Prostate gland (tissue), 2 donors: ENCODE data around the gene HSBP1L1. TPM values are rescaled to one million over a fixed set of nuclear protein-coding genes. Genes with fewer than 3 reads are reported as not detected.

Experiments
- DNase-seq: peaks from one replicate; pipeline ENCODE4 v3.0.0-alpha.2; 2019; ENCODE audit warnings: low spot score
- H3K27ac ChIP-seq, 2 donors: fragments of 200-600 bp; sonication (generic); 2 replicates each; pipeline ENCODE4 v1.5.1; 2017 to 2019
- H3K27me3 ChIP-seq: fragments of 200-600 bp; sonication (generic); replicated peaks from 2 replicates; pipeline ENCODE4 v1.5.1; 2019; ENCODE audit not compliant: insufficient read depth
- H3K36me3 ChIP-seq, 2 donors: fragments of 200-600 bp; sonication (generic); 1 replicate in 1 of 2; 2 replicates in 1 of 2; pipeline versions ENCODE4 v1.5.1 to v1.8.1; 2017 to 2019
- H3K4me1 ChIP-seq: fragments of 200-600 bp; sonication (generic); replicated peaks from 2 replicates; pipeline ENCODE4 v1.5.1; 2019
- H3K4me3 ChIP-seq, 2 donors: fragments of 200-600 bp; sonication (generic); 2 replicates each; pipeline ENCODE4 v1.5.1; 2017 to 2019
- H3K9me3 ChIP-seq: fragments of 200-600 bp; sonication (generic); 2 replicates; pipeline ENCODE4 v1.5.1; 2017
- POLR2A ChIP-seq: fragments of 450-650 bp; IDR thresholded peaks from one replicate; pipeline ENCODE4 v1.6.1; 2016; ENCODE audit warnings: antibody characterized with exemption, mild to moderate bottlenecking
- POLR2AphosphoS5 ChIP-seq: sonication (generic); formaldehyde crosslinking; IDR thresholded peaks from one replicate; pipeline ENCODE4 v1.6.1; 2017; ENCODE audit warnings: antibody characterized with exemption
- WGBS: methylation state at CpG from one replicate; pipeline ENCODE4 v1.1.5; 2018; 5-methylcytosine and 5-hydroxymethylcytosine counted together
- intact Hi-C: fragments of 100-400 bp; cut with DNase I; formaldehyde crosslinking; loops from one replicate; pipeline ENCODE4 v1.14.2; 2022
- total RNA-seq, 2 donors: library from RNA; depleted of rRNA; stranded (reverse); fragments of >200 nt; gene quantifications; one replicate each; pipeline ENCODE4 v1.1.0, GENCODE V29; 2016
- TF ChIP-seq, protein P1 (sequence below), 4 experiments: fragments of 200-600 bp in 2 of 4; fragments of 450-650 bp in 2 of 4; sonication (generic) in 2 of 4; IDR thresholded peaks; 1 replicate in 3 of 4; 2 replicates in 1 of 4; pipeline ENCODE4 v1.5.1; 2016 to 2019; ENCODE audit warnings: antibody characterized with exemption in 4 of 4, mild to moderate bottlenecking in 2 of 4, moderate library complexity in 2 of 4

Gene HSBP1L1
- total RNA-seq, 2 donors from 2014 or later: 20.4 to 66.9 TPM

DNA sequence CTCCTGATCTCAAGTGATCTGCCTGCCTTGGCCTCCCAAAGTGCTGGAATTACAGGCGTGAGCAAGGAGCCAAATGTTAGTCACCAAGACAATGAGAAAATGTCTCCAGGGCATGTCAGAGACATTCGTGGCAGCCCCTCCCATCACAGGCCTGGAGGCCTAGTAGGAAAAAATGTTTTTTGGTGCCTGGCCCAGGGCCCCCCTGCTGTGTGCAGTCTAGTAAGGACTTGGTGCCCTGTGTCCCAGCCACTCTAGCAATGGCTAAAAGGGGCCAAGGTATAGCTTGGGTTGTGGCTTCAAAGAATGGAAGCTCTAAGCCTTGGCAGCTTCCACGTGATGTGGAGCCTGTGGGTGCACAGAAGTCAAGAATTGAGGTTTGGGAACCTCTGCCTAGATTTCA lies 36.4 kb downstream of the HSBP1L1 start:
- Histone ChIP-seq H3K4me1 (no peaks in the 10 kb centered on the region), H3K27ac (no peak overlapping the region), H3K36me3 (no peaks in the 10 kb centered on the region), H3K4me3 (no peak overlapping the region), H3K27me3 (no peaks in the 10 kb centered on the region), H3K9me3 (no peaks in the 10 kb centered on the region)
- DNase-seq: no peak
- WGBS: 78% methylated on average over 3 of the region's 3 CpGs
- TF ChIP-seq, protein P1, sequence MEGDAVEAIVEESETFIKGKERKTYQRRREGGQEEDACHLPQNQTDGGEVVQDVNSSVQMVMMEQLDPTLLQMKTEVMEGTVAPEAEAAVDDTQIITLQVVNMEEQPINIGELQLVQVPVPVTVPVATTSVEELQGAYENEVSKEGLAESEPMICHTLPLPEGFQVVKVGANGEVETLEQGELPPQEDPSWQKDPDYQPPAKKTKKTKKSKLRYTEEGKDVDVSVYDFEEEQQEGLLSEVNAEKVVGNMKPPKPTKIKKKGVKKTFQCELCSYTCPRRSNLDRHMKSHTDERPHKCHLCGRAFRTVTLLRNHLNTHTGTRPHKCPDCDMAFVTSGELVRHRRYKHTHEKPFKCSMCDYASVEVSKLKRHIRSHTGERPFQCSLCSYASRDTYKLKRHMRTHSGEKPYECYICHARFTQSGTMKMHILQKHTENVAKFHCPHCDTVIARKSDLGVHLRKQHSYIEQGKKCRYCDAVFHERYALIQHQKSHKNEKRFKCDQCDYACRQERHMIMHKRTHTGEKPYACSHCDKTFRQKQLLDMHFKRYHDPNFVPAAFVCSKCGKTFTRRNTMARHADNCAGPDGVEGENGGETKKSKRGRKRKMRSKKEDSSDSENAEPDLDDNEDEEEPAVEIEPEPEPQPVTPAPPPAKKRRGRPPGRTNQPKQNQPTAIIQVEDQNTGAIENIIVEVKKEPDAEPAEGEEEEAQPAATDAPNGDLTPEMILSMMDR (IDR thresholded peaks at IDR 0.05): no peak
- TF ChIP-seq POLR2A (no peak), POLR2AphosphoS5 (no peak)
- intact Hi-C loops: no loop called here

DNA sequence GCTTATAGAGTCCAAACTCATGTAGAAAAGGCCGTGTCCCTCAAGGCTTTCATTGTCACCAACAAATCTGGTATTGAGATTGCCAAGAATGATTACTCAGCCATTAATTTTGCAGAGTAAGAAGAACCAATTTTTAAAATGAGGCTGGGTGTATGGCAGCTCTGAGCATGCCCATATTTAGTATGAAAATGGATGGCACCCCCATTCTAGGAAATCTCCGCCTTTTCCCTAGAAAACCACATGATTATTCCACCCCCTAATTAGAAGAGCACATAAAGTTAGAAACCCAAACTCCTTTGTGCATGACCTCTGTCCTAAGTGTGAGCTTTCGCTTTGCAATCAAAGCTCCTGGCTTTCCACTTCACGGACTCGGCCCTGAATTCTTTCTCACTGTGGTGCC lies 38.0 kb downstream of the HSBP1L1 start:
- Histone ChIP-seq H3K27me3 (no peaks in the 10 kb centered on the region), H3K36me3 (no peaks in the 10 kb centered on the region), H3K4me3 (no peak overlapping the region), H3K4me1 (no peaks in the 10 kb centered on the region), H3K9me3 (no peaks in the 10 kb centered on the region), H3K27ac (no peak overlapping the region)
- TF ChIP-seq POLR2AphosphoS5 (no peak), POLR2A (no peak)
- TF ChIP-seq, protein P1 (IDR thresholded peaks at IDR 0.05): no peak
- intact Hi-C loops: no loop called here
- no peak for DNase-seq
- 89% methylated on average over 5 of the region's 5 CpGs for WGBS

DNA sequence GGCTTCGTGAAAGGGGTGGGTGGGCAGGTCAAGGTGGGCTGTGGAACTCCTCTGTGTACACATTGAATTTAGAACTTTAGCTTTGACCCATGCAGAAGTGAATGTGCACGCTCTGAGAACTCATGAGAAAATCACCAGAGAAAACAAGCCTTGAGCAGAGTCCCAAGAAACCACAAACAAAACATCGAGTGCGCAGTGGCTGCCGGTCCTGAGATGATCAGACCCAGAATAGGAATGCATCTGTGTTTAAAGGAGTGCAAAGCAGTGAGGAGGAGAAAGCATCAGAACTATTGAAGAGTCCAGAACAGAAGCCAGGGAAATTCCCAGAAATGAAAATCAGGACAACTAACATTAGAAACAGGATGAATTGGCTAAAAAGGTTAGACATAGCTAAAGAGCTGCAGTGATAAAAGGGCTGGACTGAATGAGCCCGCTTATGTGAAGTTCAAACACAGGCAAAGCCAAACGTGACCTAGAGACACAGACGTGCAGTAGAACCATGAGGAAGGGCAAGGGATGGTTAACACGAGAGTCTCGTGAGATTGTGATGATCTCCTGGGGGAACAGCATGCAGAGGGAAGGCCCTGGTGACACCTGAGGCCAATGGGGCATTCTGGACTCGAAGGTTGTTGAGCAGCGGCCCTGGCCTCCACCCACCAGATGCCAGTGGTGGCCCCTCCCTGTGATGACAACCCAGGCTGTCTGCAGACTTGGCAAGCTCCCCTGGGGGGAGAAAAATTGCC lies 40.3 kb downstream of the HSBP1L1 start:
- WGBS: 75% methylated on average over 12 of the region's 12 CpGs
- Histone ChIP-seq H3K9me3 (no peaks in the 10 kb centered on the region), H3K27ac (no peak overlapping the region), H3K4me1 (no peaks in the 10 kb centered on the region), H3K36me3 (no peaks in the 10 kb centered on the region), H3K4me3 (no peak overlapping the region), H3K27me3 (no peaks in the 10 kb centered on the region)
- intact Hi-C loops: no loop called here
- DNase-seq: no peak
- TF ChIP-seq, protein P1 (IDR thresholded peaks at IDR 0.05): no peak
- TF ChIP-seq POLR2AphosphoS5 (no peak), POLR2A (no peak)

DNA sequence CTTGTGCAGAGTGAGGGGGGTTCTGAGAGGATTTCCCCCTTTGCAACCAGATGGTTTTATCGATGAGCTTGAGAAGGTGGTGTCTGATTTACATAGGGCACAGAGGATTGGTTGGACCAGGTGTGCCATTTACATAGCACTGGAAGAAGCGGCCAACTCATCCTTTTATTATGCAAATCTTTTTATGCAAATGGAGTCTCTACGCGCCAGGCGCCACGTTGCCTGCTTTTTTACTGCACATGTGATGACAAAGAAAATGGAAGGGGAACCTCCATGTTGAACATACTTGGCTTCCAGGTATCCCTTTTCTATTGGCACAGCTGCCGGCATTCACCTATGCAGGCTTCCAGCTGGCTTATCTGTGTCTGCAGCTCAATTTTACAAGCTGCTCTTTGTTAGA lies 42.3 kb downstream of the HSBP1L1 start:
- no peak overlapping the region for H3K27ac ChIP-seq
- no peak overlapping the region for H3K4me3 ChIP-seq
- WGBS: 55% methylated on average over 7 of the region's 7 CpGs
- H3K27me3 ChIP-seq: no peaks in the 10 kb centered on the region
- H3K36me3 ChIP-seq: no peaks in the 10 kb centered on the region
- no peaks in the 10 kb centered on the region for H3K4me1 ChIP-seq
- no peak for DNase-seq
- TF ChIP-seq POLR2A (no peak), POLR2AphosphoS5 (no peak)
- TF ChIP-seq, protein P1 (IDR thresholded peaks at IDR 0.05): no peak
- intact Hi-C loops: no loop called here
- H3K9me3 ChIP-seq: no peaks in the 10 kb centered on the region
